HG03108 (cell line): ENCODE measurements around the gene ANKRD10.

ENCODE experiments used
- ATAC-seq: cut with Tn5 transposase; IDR thresholded peaks from one replicate; pipeline ENCODE4 v1.9.1; 2021; ENCODE audit warnings: moderate library complexity; ENCODE audit not compliant: unreplicated experiment

ANKRD10 gene

GRCh38 chr13:110945928-110946570 lies 31.2 kb upstream of the ANKRD10 start:
- ATAC-seq = no peak

DNA sequence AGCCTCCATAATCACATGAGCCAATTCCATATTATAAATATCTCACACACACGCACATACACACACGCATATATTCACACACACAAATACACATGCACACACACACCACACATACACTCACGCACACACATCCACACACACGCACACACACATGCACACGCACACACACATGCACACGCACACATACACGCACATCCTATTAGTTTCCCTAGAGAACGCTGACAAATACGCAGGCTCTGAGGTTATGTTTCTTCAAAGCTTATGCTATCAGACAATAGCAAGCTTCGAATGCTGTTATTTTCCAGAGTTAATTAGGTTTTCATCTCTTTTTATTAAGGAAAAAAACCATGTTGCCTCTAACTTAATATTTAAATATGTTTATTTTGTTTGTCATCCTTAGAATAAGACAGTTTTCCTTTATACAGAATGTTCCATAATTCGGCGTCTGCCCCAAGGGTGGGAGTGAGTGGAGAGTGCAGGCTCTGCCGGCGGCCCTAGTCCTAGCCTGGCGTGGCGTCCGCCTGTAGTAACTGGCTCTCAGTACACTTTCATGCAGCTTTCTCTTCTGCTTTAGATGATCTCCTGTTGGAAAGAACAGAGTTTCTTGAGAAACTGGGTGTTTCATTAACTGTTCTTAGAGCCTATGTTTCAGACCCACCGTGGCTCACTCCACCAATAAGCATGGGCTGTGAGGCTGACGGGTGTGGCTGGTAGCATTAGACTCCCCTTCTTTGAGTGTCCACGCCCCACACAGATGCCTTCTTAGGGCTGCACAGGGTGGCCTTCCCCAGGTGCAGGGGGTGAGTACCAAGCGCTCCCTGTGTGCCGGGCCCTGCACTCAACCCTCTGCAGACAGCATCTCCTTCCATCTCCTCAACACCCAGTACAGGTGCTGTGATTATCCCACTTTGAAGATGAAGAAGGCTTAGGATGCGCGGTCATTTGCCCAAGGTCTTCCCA lies 30.4 kb upstream of the ANKRD10 start:
- ATAC-seq = no peak

- no peak for ATAC-seq
Observed at GRCh38 chr13:110944121-110944967, 29.5 kb upstream of the ANKRD10 start.

GRCh38 chr13:110942248-110942981 lies 27.5 kb upstream of the ANKRD10 start:
- peak; percentile 76 for ATAC-seq

DNA sequence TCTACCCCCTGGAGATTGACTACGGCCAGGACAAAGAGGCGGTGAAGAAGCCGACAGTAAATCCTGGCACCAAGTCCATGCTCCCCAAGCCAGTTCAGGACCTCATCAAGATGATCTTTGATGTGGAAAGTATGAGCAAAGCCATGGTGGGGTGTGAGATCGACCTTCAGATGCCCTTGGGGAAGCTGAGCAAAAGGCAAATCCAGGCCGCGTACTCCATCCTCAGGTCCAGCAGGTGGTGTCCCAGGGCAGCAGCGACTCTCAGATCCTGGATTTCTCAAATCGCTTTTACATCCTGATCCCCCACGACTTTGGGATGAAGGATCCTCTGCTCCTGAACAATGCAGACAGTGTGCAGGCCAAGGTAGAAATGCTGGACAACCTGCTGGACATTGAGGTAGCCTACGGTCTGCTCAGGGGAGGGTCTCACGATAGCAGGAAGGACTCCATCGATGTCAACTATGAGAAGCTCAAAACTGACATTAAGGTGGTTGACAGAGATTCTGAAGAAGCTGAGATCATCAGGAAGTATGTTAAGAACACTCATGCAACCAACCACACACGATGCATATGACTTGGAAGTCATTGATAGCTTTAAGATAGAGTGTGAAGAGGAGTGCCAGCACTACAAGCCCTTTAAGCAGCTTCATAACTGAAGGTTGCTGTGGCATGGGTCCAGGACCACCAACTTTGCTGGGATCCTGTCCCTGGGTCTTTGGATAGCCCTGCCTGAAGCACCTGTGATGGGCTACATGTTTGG lies 24.0 kb upstream of the ANKRD10 start:
- ATAC-seq = no peak

DNA sequence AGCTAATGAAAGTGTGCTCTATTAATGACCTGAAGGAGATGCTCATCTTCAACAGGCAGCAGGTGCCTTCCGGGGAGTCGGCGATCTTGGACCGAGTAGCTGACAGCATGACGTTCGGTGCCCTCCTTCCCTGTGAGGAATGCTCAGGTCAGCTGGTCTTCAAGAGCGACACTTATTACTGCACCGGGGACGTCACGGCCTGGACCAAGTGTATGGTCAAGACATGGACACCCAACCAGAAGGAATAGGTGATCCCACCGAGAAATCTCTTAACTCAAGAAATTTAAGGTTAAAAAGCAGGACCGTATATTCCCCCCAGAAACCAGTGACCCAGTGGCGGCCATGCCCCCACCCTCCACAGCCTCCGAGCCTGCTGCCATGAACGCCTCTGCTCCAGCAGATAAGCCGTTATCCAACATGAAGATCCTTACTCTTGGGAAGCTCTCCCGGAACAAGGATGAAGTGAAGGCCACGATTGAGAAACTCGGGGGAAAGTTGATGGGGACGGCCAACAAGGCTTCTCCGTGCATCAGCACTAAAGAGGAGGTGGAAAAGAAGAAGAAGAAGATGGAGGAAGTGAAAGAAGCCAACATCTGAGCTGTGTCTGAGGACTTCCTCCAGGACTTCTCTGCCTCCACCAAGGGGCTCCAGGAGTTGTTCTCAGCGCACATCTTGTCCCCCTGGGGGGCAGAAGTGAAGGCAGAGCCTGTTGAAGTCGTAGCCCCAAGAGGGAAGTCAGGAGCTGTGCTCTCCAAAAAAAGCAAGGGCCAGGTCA lies 22.8 kb upstream of the ANKRD10 start:
- ATAC-seq = no peak

GRCh38 chr13:110936519-110936918 lies 21.6 kb upstream of the ANKRD10 start:
- ATAC-seq = no peak

DNA sequence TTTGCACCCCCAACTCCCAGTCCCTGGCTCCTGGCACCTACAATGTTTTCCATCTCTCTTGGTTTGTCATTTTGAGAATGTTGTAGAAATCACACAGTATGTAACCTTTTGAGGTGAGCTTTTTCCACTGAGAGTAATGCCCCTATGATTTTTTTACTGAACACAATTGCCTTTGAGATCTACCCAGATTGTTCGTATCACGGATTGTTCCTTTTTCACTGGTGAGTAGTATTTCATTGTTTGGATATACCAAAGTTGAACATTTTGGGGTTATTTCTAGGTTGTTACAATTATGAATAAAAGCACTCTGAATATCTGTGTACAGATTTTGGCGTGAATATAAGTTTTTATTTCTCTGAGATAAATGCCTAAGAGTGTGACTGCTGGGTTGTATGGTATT lies 17.7 kb upstream of the ANKRD10 start:
- ATAC-seq = no peak

- no peak for ATAC-seq
Observed at GRCh38 chr13:110929104-110929777, 14.4 kb upstream of the ANKRD10 start.

DNA sequence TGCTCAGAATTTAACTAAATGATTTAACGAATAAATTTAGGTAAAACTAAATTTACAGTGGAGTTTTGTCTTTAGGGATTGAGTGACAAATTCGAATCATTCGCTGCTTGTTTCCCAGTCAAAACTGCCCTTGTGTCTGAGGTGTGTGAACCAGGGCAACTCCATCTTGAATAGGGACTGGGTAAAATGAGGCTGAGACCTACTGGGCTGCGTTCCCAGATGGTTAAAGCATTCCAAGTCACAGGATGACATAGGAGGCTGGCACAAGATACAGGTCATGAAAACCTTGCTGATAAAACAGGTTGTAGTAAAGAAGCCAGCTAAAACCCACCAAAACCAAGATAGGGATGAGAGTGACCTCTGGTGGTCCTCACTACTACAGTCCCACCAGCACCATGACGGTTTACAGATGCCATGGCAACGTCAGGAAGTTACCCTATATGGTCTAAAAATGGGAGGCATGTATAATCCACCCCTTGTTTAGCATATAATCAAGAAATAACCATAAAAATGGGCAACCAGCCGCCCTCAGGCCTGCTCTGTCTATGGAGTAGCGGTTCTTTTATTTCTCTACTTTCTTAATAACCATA lies 10.2 kb upstream of the ANKRD10 start:
- ATAC-seq = no peak

- no peak for ATAC-seq
Observed at GRCh38 chr13:110924639-110924934, 9.7 kb upstream of the ANKRD10 start.

GRCh38 chr13:110923777-110924638 lies 9.1 kb upstream of the ANKRD10 start:
- no peak for ATAC-seq

- no peak for ATAC-seq
Observed at GRCh38 chr13:110923086-110923485, 8.2 kb upstream of the ANKRD10 start.

- no peak for ATAC-seq
Observed at GRCh38 chr13:110922506-110922905, 7.6 kb upstream of the ANKRD10 start.

GRCh38 chr13:110921695-110922094 lies 6.8 kb upstream of the ANKRD10 start:
- no peak for ATAC-seq

DNA sequence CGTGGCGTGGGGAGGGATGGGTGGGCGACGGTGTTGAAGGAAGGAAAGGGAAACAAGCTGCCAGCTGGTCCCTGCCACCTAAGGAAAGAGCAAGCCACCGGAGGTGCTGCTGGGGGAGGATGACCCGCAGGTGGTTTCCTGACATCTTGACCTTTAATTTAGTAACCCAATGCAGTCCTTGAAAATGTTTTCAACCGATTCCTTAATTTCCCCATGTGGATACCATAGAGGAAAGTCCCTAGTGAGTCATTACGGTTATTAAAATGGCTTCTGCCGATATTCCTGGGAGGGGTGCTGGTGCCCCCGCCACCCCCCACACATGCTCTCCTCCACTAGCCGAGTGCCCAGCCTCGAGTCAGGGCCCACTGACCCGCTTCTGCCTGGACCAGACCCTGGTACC lies 6.3 kb upstream of the ANKRD10 start:
- ATAC-seq = peak; percentile 51

DNA sequence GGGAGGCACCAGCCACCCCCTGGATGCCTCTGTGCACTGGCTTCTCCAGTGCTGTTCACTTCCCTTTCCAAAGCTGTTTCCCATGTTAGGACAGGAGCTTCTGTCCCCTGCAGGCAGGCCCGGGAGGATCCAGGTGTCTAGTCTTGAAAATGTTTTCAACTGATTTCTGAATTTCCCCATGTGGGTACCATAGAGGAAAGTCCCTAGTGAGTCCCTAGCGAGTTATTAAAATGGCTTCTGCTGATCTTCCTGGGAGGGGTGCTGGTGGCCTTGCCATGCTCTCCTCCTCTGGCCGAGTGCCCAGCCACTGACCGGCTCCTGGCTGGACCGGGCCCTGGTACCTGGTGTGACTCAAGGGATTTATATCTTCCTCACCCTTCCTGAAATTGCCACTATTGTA lies 5.2 kb upstream of the ANKRD10 start:
- no peak for ATAC-seq
